ENCODE measurements around the gene ZFP1. TPM values are rescaled to one million over a fixed set of nuclear protein-coding genes. Genes with fewer than 3 reads are reported as not detected.

ZFP1 gene
- polyA plus RNA-seq, 1 of the 3 experiments (the other 2 are of a cell fraction): 3.0 TPM

DNA sequence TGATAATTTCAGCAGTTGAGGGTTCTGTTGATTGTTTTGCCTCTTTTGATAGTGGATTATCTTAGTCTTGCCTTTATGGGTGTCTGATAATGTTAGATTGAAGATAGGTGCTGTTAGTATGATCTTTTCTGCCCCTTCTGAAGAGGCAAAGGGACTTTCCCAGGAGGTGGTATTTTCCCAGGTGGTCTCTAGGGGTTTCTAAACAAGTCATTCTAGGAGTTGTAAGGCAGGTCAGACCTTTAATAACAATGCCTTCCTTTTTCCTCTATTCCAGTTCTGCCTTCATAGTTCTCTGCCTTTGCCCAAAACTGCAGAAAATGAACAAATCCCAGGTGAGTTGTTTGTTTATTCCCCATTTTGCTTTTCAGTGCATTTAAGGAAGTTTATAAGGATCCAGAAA lies 4.3 kb downstream of the ZFP1 start:
- no peaks in the 10 kb centered on the region for H4K20me1 ChIP-seq (ENCODE audit: insufficient read depth)
- H3F3A ChIP-seq (replicated peaks; ENCODE audit: insufficient read depth): no peaks in the 10 kb centered on the region
- peaks cover 10 to 62% of the 10 kb centered on the region in 2 experiments for H3K36me3 ChIP-seq (replicated peaks in 1 of 2; ENCODE audit: control insufficient read depth in 1 of 2, insufficient read depth in 2 of 2, low read length in 1 of 2)
- POLR2A ChIA-PET: no interaction called here
- H3K27ac ChIP-seq (ENCODE audit: low read depth in 2 of 2, low read length in 1 of 2): no peak overlapping the region
- H3K79me2 ChIP-seq (ENCODE audit: insufficient read depth): peaks cover 44% of the 10 kb centered on the region
- no peak overlapping the region for H3K9ac ChIP-seq
- no peaks in the 10 kb centered on the region for H3K9me2 ChIP-seq
- peaks cover 19% of the 10 kb centered on the region for H3K9me3 ChIP-seq
- H3K4me2 ChIP-seq: no peak overlapping the region
- H3K4me3 ChIP-seq (ENCODE audit: low read depth in 2 of 2, low read length in 1 of 2): 0 out of 4 replicates have a peak overlapping the region, but pooled peaks of 1 of the 2 experiments have one; percentile 4
- no peak overlapping the region for H2AFZ ChIP-seq (ENCODE audit: low read depth)
- CTCF ChIA-PET: no interaction called here
- no peak for DNase-seq
- no peaks in the 10 kb centered on the region for H3K27me3 ChIP-seq (ENCODE audit: insufficient read depth)
- no peak for TF ChIP-seq PBX3 (IDR thresholded peaks at IDR 0.05)
- no peak for TF ChIP-seq TAF1 (IDR thresholded peaks at IDR 0.05; ENCODE audit: borderline replicate concordance, low read depth, low read length)
- no peak for TF ChIP-seq EZH2phosphoT487 (IDR thresholded peaks at IDR 0.05; ENCODE audit: borderline replicate concordance, low read depth)
- TF ChIP-seq RFX5 (IDR thresholded peaks at IDR 0.05; ENCODE audit: low read length): no peak
- TF ChIP-seq CHD2 (IDR thresholded peaks at IDR 0.05; ENCODE audit: low read length, partially characterized antibody): no peak
- TF ChIP-seq NFIC (IDR thresholded peaks at IDR 0.05; ENCODE audit: borderline replicate concordance): no peak
- no peak for TF ChIP-seq SMC3 (IDR thresholded peaks at IDR 0.05; ENCODE audit: low read depth, low read length)
- TF ChIP-seq, protein P1, sequence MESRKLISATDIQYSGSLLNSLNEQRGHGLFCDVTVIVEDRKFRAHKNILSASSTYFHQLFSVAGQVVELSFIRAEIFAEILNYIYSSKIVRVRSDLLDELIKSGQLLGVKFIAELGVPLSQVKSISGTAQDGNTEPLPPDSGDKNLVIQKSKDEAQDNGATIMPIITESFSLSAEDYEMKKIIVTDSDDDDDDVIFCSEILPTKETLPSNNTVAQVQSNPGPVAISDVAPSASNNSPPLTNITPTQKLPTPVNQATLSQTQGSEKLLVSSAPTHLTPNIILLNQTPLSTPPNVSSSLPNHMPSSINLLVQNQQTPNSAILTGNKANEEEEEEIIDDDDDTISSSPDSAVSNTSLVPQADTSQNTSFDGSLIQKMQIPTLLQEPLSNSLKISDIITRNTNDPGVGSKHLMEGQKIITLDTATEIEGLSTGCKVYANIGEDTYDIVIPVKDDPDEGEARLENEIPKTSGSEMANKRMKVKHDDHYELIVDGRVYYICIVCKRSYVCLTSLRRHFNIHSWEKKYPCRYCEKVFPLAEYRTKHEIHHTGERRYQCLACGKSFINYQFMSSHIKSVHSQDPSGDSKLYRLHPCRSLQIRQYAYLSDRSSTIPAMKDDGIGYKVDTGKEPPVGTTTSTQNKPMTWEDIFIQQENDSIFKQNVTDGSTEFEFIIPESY (IDR thresholded peaks at IDR 0.05; ENCODE audit: borderline replicate concordance, low read depth): no peak
- no peak for TF ChIP-seq JUND (IDR thresholded peaks at IDR 0.05)
- no peak for TF ChIP-seq POLR2AphosphoS5 (IDR thresholded peaks at IDR 0.05; ENCODE audit: low read depth, low read length)
- no peak for TF ChIP-seq GABPA (IDR thresholded peaks at IDR 0.05; ENCODE audit: low read depth)
- TF ChIP-seq MEF2A (IDR thresholded peaks at IDR 0.05; ENCODE audit: borderline replicate concordance, low read depth): no peak
- TF ChIP-seq SIN3A (IDR thresholded peaks at IDR 0.05; ENCODE audit: borderline replicate concordance, low read depth, low read length): no peak
- TF ChIP-seq, protein P2, sequence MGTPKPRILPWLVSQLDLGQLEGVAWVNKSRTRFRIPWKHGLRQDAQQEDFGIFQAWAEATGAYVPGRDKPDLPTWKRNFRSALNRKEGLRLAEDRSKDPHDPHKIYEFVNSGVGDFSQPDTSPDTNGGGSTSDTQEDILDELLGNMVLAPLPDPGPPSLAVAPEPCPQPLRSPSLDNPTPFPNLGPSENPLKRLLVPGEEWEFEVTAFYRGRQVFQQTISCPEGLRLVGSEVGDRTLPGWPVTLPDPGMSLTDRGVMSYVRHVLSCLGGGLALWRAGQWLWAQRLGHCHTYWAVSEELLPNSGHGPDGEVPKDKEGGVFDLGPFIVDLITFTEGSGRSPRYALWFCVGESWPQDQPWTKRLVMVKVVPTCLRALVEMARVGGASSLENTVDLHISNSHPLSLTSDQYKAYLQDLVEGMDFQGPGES (IDR thresholded peaks at IDR 0.05; ENCODE audit: low read depth, low read length): no peak
- no peak for TF ChIP-seq FOXM1 (IDR thresholded peaks at IDR 0.05; ENCODE audit: low read depth)
- TF ChIP-seq MXI1 (IDR thresholded peaks at IDR 0.05; ENCODE audit: low read depth, low read length): no peak
- TF ChIP-seq TEAD4 (IDR thresholded peaks at IDR 0.05; ENCODE audit: borderline replicate concordance, insufficient read depth): no peak
- TF ChIP-seq, protein P3, sequence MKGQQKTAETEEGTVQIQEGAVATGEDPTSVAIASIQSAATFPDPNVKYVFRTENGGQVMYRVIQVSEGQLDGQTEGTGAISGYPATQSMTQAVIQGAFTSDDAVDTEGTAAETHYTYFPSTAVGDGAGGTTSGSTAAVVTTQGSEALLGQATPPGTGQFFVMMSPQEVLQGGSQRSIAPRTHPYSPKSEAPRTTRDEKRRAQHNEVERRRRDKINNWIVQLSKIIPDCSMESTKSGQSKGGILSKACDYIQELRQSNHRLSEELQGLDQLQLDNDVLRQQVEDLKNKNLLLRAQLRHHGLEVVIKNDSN (IDR thresholded peaks at IDR 0.05; ENCODE audit: borderline replicate concordance, low read depth): no peak
- no peak for TF ChIP-seq GATA2 (CRISPR knock-in tag; IDR thresholded peaks at IDR 0.05)
- TF ChIP-seq RAD21 (IDR thresholded peaks at IDR 0.05; ENCODE audit: low read length): no peak
- H3K4me1 ChIP-seq (ENCODE audit: control insufficient read depth in 1 of 2, insufficient read depth in 2 of 2, low read depth in 1 of 2, low read length in 1 of 2): no peaks in the 10 kb centered on the region

All from SK-N-SH (cell line).